Measurements from ENCODE around the gene GNB1. TPM values are rescaled to one million over a fixed set of nuclear protein-coding genes. Genes with fewer than 3 reads are reported as not detected.

Gene GNB1
- total RNA-seq, 1 experiment from 2014 or later, result 44.0 TPM

GRCh38 chr1:1910651-1911331, 19.9 kb upstream of the GNB1 start:
- DNase-seq (ENCODE audit: low spot score), result no peak

- no peak for DNase-seq (ENCODE audit: low spot score)
These were observed 19.2 kb upstream of the GNB1 start for GRCh38 chr1:1910033-1910465.

GRCh38 chr1:1908506-1908791, 17.6 kb upstream of the GNB1 start:
- no peak for DNase-seq (ENCODE audit: low spot score)

- no peak for DNase-seq (ENCODE audit: low spot score)
These were observed 16.3 kb upstream of the GNB1 start for GRCh38 chr1:1907098-1907736.

GRCh38 chr1:1906185-1907097, 15.6 kb upstream of the GNB1 start:
- peak; percentile 65 for DNase-seq (ENCODE audit: low spot score)

GRCh38 chr1:1903224-1903623, 12.3 kb upstream of the GNB1 start:
- no peak for DNase-seq (ENCODE audit: low spot score)

- no peak for DNase-seq (ENCODE audit: low spot score)
These were observed 10.9 kb upstream of the GNB1 start for GRCh38 chr1:1901641-1902294.

GRCh38 chr1:1900883-1901640, 10.2 kb upstream of the GNB1 start:
- DNase-seq (ENCODE audit: low spot score), result no peak

- no peak for DNase-seq (ENCODE audit: low spot score)
These were observed 9.1 kb upstream of the GNB1 start for GRCh38 chr1:1899967-1900327.

- no peak for DNase-seq (ENCODE audit: low spot score)
These were observed 8.5 kb upstream of the GNB1 start for GRCh38 chr1:1899266-1899966.

- no peak for DNase-seq (ENCODE audit: low spot score)
These were observed 7.5 kb upstream of the GNB1 start for GRCh38 chr1:1898246-1898933.

GRCh38 chr1:1895456-1896336, 4.8 kb upstream of the GNB1 start:
- DNase-seq (ENCODE audit: low spot score), result no peak

- no peak for DNase-seq (ENCODE audit: low spot score)
These were observed 4.2 kb upstream of the GNB1 start for GRCh38 chr1:1895060-1895418.

GRCh38 chr1:1894354-1895059, 3.6 kb upstream of the GNB1 start:
- no peak for DNase-seq (ENCODE audit: low spot score)

- no peak for DNase-seq (ENCODE audit: low spot score)
These were observed 3.1 kb upstream of the GNB1 start for GRCh38 chr1:1893997-1894353.

- no peak for DNase-seq (ENCODE audit: low spot score)
These were observed 2.6 kb upstream of the GNB1 start for GRCh38 chr1:1893291-1893985.

GRCh38 chr1:1892763-1893120, 1.9 kb upstream of the GNB1 start:
- no peak for DNase-seq (ENCODE audit: low spot score)

GRCh38 chr1:1892079-1892762, 1.3 kb upstream of the GNB1 start:
- DNase-seq (ENCODE audit: low spot score), result no peak
